GM13977 (cell line): ENCODE data around the gene DAGLA.

Experiments
- DNase-seq: peaks from one replicate; pipeline ENCODE4 v3.0.0; 2012; ENCODE audit warnings: low spot score
- CTCF ChIP-seq: IDR thresholded peaks from 2 replicates; pipeline ENCODE4 v1.5.1; 2012; ENCODE audit warnings: mild to moderate bottlenecking, control low read depth; ENCODE audit not compliant: insufficient read depth; ENCODE audit errors: extremely low read depth, missing control alignments
- in situ Hi-C: fragments of 300-500 bp; cut with MboI; formaldehyde crosslinking; loops from one replicate; pipeline ENCODE4 v1.12.0; 2022; ENCODE audit warnings: low sequenced_read_pairs, low pct_unique_long_range_greater_than_20kb, mixed read lengths, inconsistent platforms; ENCODE audit not compliant: unreplicated experiment

The DAGLA gene

GRCh38 chr11:61780581-61781162 is 100.5 kb downstream of the DAGLA start:
- no peak for DNase-seq
- TF ChIP-seq CTCF, result no peak
- in situ Hi-C loops, result no loop called here

GRCh38 chr11:61781585-61781984 is 101.4 kb downstream of the DAGLA start:
- in situ Hi-C loops, result no loop called here
- DNase-seq, result no peak
- TF ChIP-seq CTCF, result no peak

- TF ChIP-seq CTCF, result no peak
- in situ Hi-C loops, result no loop called here
- no peak for DNase-seq
These were observed 102.1 kb downstream of the DAGLA start for GRCh38 chr11:61782299-61782698.

GRCh38 chr11:61782841-61783240 is 102.7 kb downstream of the DAGLA start:
- DNase-seq, result no peak
- in situ Hi-C loops, result no loop called here
- no peak for TF ChIP-seq CTCF

- in situ Hi-C loops, result no loop called here
- no peak for DNase-seq
- no peak for TF ChIP-seq CTCF
These were observed 103.7 kb downstream of the DAGLA start for GRCh38 chr11:61783717-61784505.

- DNase-seq, result no peak
- TF ChIP-seq CTCF, result no peak
- in situ Hi-C loops, result no loop called here
These were observed 104.3 kb downstream of the DAGLA start for GRCh38 chr11:61784506-61784805.
